ENCODE measurements around the gene TULP4.
"Not testable (repeated sequence)": the region's sequence is repeated elsewhere in the genome, so short reads cannot be mapped to it uniquely, and the experiment has no call there.

The TULP4 gene

GRCh38 chr6:158508450-158508849 lies 196.2 kb downstream of the TULP4 start:
- no peak for DNase-seq

- DNase-seq = no peak
These were observed 197.2 kb downstream of the TULP4 start for GRCh38 chr6:158509465-158509864.

GRCh38 chr6:158512809-158513208 lies 200.5 kb downstream of the TULP4 start:
- no peak for DNase-seq

- no peak for DNase-seq
These were observed 201.9 kb downstream of the TULP4 start for GRCh38 chr6:158514176-158514575.

GRCh38 chr6:158514991-158515390 lies 202.7 kb downstream of the TULP4 start:
- DNase-seq = no peak

GRCh38 chr6:158516098-158516497 lies 203.8 kb downstream of the TULP4 start:
- no peak for DNase-seq

GRCh38 chr6:158517038-158517437 lies 204.8 kb downstream of the TULP4 start:
- no peak for DNase-seq

GRCh38 chr6:158517581-158517980 lies 205.3 kb downstream of the TULP4 start:
- DNase-seq = no peak

- peak; percentile 40 for DNase-seq
These were observed 206.2 kb downstream of the TULP4 start for GRCh38 chr6:158518191-158519127.

- DNase-seq = no peak
These were observed 207.0 kb downstream of the TULP4 start for GRCh38 chr6:158519300-158519699.

- DNase-seq = no peak
These were observed 207.5 kb downstream of the TULP4 start for GRCh38 chr6:158519761-158520160.

- DNase-seq = not testable (repeated sequence)
These were observed 208.7 kb downstream of the TULP4 start for GRCh38 chr6:158520975-158521374.

GRCh38 chr6:158521759-158522158 lies 209.5 kb downstream of the TULP4 start:
- no peak for DNase-seq

- DNase-seq = no peak
These were observed 210.4 kb downstream of the TULP4 start for GRCh38 chr6:158522616-158523015.

GRCh38 chr6:158524311-158524710 lies 212.0 kb downstream of the TULP4 start:
- no peak for DNase-seq

GRCh38 chr6:158527858-158528257 lies 215.6 kb downstream of the TULP4 start:
- DNase-seq = not testable (repeated sequence)

GRCh38 chr6:158528826-158529225 lies 216.6 kb downstream of the TULP4 start:
- DNase-seq = no peak

- no peak for DNase-seq
These were observed 217.4 kb downstream of the TULP4 start for GRCh38 chr6:158529629-158530028.

GRCh38 chr6:158531566-158531965 lies 219.3 kb downstream of the TULP4 start:
- no peak for DNase-seq

- DNase-seq = no peak
These were observed 219.7 kb downstream of the TULP4 start for GRCh38 chr6:158531970-158532369.

GRCh38 chr6:158536084-158536890 lies 224.0 kb downstream of the TULP4 start:
- peak; percentile 74 for DNase-seq

GRCh38 chr6:158536891-158537798 lies 224.9 kb downstream of the TULP4 start:
- DNase-seq = peak; percentile 42

GRCh38 chr6:158538741-158539140 lies 226.5 kb downstream of the TULP4 start:
- no peak for DNase-seq

Data from activated CD4-positive, CD25-positive, alpha-beta regulatory T cell treated with anti-CD3 and anti-CD28 coated beads, Interleukin-2, amount 50 U/mL, for 72 hours (primary cell).